ENCODE data around the gene KIF26B. TPM values are rescaled to one million over a fixed set of nuclear protein-coding genes. Genes with fewer than 3 reads are reported as not detected.

The KIF26B gene
- total RNA-seq, 1 experiment from 2014 or later = 1.2 TPM

- TF ChIP-seq RELA (CRISPR knock-in tag; IDR thresholded peaks at IDR 0.05; ENCODE audit: borderline replicate concordance) = no peak
- TF ChIP-seq ATF6 (CRISPR knock-in tag; IDR thresholded peaks at IDR 0.05) = no peak
- no peak for TF ChIP-seq SOX15 (CRISPR knock-in tag; IDR thresholded peaks at IDR 0.05)
- TF ChIP-seq JUN (CRISPR knock-in tag; IDR thresholded peaks at IDR 0.05) = no peak
- no peak for TF ChIP-seq RORB (CRISPR knock-in tag; IDR thresholded peaks at IDR 0.05)
Observed at GRCh38 chr1:245183429-245183828, 28.6 kb downstream of the KIF26B start (continued).

- H3K9me3 Mint-ChIP-seq = no peaks in the 10 kb centered on the region
- CTCF ChIA-PET = interaction anchor here (1.2 kb wide), 1 partner anchor 29 kb away, joined by 3 read pairs; no protein-coding TSS in a partner anchor
- no peak for TF ChIP-seq JAZF1 (CRISPR knock-in tag; IDR thresholded peaks at IDR 0.05)
- POLR2A ChIA-PET = no interaction called here
- H3K27ac Mint-ChIP-seq = no peak overlapping the region
- peaks cover 32% of the 10 kb centered on the region for H3K4me1 Mint-ChIP-seq
- no peak for DNase-seq (ENCODE audit: low spot score)
- H3K4me3 Mint-ChIP-seq = no peak overlapping the region
- ATAC-seq = no peak
- no peaks in the 10 kb centered on the region for H3K36me3 Mint-ChIP-seq
- H3K27me3 Mint-ChIP-seq (ENCODE audit: low read depth) = no peaks in the 10 kb centered on the region
Observed at GRCh38 chr1:245184779-245185178, 30.0 kb downstream of the KIF26B start.

DNA sequence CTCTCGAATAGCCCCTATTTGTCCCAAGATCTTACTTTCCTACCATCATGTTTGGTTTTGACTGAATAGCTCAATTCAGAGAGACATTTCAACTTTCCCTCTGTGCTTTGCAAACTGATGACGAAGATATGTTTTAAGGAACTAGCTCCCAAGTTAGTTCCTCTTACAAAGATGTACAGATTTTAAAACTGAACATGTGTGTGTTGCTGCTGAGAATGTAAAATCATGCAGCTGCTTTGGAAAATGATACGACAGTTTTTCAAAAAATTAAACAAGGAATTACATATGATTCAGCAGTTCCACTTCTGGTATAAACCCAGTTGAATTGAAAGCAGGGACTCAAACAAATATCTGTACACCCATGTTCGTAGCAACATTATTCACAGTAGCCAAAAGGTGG lies 33.6 kb downstream of the KIF26B start:
- Mint-ChIP-seq H3K4me1 (peaks cover 9% of the 10 kb centered on the region), H3K27me3 (ENCODE audit: low read depth) (no peaks in the 10 kb centered on the region; the same call in 1 of the 2 replicates), H3K27ac (no peak overlapping the region), H3K36me3 (no peaks in the 10 kb centered on the region), H3K9me3 (no peaks in the 10 kb centered on the region), H3K4me3 (no peak overlapping the region)
- ATAC-seq (no peak), DNase-seq (ENCODE audit: low spot score) (no peak)
- POLR2A ChIA-PET = no interaction called here
- TF ChIP-seq ZNF396 (CRISPR knock-in tag; IDR thresholded peaks at IDR 0.05; ENCODE audit: borderline replicate concordance) = no peak
- TF ChIP-seq EMX1 (CRISPR knock-in tag; IDR thresholded peaks at IDR 0.05) = no peak
- TF ChIP-seq IRF2 (CRISPR knock-in tag; IDR thresholded peaks at IDR 0.05; ENCODE audit: borderline replicate concordance, low read depth) = no peak
- no peak for TF ChIP-seq CREM (CRISPR knock-in tag; IDR thresholded peaks at IDR 0.05)
- no peak for TF ChIP-seq ZNF138 (CRISPR knock-in tag; conservative IDR thresholded peaks at IDR 0.05)
- no peak for TF ChIP-seq PRRX2 (CRISPR knock-in tag; IDR thresholded peaks at IDR 0.05)
- no peak for TF ChIP-seq ZNF317 (CRISPR knock-in tag; IDR thresholded peaks at IDR 0.05; ENCODE audit: borderline replicate concordance, low read depth)
- no peak for TF ChIP-seq ESRRA (CRISPR knock-in tag; IDR thresholded peaks at IDR 0.05; ENCODE audit: borderline replicate concordance)
- TF ChIP-seq ZMAT4 (CRISPR knock-in tag; IDR thresholded peaks at IDR 0.05) = no peak
- TF ChIP-seq, protein P1, sequence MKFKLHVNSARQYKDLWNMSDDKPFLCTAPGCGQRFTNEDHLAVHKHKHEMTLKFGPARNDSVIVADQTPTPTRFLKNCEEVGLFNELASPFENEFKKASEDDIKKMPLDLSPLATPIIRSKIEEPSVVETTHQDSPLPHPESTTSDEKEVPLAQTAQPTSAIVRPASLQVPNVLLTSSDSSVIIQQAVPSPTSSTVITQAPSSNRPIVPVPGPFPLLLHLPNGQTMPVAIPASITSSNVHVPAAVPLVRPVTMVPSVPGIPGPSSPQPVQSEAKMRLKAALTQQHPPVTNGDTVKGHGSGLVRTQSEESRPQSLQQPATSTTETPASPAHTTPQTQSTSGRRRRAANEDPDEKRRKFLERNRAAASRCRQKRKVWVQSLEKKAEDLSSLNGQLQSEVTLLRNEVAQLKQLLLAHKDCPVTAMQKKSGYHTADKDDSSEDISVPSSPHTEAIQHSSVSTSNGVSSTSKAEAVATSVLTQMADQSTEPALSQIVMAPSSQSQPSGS (CRISPR knock-in tag; IDR thresholded peaks at IDR 0.05; ENCODE audit: borderline replicate concordance, low read depth) = no peak
- no peak for TF ChIP-seq ZNF671 (CRISPR knock-in tag; IDR thresholded peaks at IDR 0.05)
- no peak for TF ChIP-seq PREB (CRISPR knock-in tag; IDR thresholded peaks at IDR 0.05; ENCODE audit: borderline replicate concordance)
- CTCF ChIA-PET = no interaction called here

- ChIA-PET CTCF (no interaction called here), POLR2A (no interaction called here)
- H3K36me3 Mint-ChIP-seq = no peaks in the 10 kb centered on the region
- H3K4me3 Mint-ChIP-seq = no peak overlapping the region
- DNase-seq (ENCODE audit: low spot score) (no peak), ATAC-seq (peak; percentile 69)
- peaks cover 8% of the 10 kb centered on the region for H3K27me3 Mint-ChIP-seq (ENCODE audit: low read depth)
- peaks cover 30% of the 10 kb centered on the region for H3K4me1 Mint-ChIP-seq
- no peaks in the 10 kb centered on the region for H3K9me3 Mint-ChIP-seq
- no peak overlapping the region for H3K27ac Mint-ChIP-seq
- no peak for TF ChIP-seq SP1 (CRISPR knock-in tag; conservative IDR thresholded peaks at IDR 0.05)
- TF ChIP-seq, protein P2, sequence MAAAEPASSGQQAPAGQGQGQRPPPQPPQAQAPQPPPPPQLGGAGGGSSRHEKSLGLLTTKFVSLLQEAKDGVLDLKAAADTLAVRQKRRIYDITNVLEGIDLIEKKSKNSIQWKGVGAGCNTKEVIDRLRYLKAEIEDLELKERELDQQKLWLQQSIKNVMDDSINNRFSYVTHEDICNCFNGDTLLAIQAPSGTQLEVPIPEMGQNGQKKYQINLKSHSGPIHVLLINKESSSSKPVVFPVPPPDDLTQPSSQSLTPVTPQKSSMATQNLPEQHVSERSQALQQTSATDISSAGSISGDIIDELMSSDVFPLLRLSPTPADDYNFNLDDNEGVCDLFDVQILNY (CRISPR knock-in tag; IDR thresholded peaks at IDR 0.05) = no peak
- no peak for TF ChIP-seq ETV6 (CRISPR knock-in tag; IDR thresholded peaks at IDR 0.05)
- TF ChIP-seq, protein P1 (CRISPR knock-in tag; IDR thresholded peaks at IDR 0.05; ENCODE audit: borderline replicate concordance, low read depth) = no peak
- no peak for TF ChIP-seq ATF6 (CRISPR knock-in tag; IDR thresholded peaks at IDR 0.05)
- TF ChIP-seq ELF4 (CRISPR knock-in tag; IDR thresholded peaks at IDR 0.05; ENCODE audit: low read depth) = no peak
Observed at GRCh38 chr1:245195398-245195797, 40.6 kb downstream of the KIF26B start.
